Vagina (tissue), 2 donors: Measurements from ENCODE around the gene ANAPC1. TPM values are rescaled to one million over a fixed set of nuclear protein-coding genes. Genes with fewer than 3 reads are reported as not detected.
"Not testable (repeated sequence)": the region's sequence is repeated elsewhere in the genome, so short reads cannot be mapped to it uniquely, and the experiment has no call there.

ENCODE experiments used
- DNase-seq, 2 donors: peaks; one replicate each; pipeline ENCODE4 v3.0.0-alpha.2; 2017; ENCODE audit errors: extremely low spot score in 2 of 2
- H3K27ac ChIP-seq: fragments of 200-600 bp; sonication (generic); one replicate; pipeline ENCODE4 v1.5.1; 2019
- H3K27me3 ChIP-seq: fragments of 200-600 bp; sonication (generic); one replicate; pipeline ENCODE4 v1.5.1; 2019
- H3K36me3 ChIP-seq, 2 donors: fragments of 200-600 bp; sonication (generic); one replicate each; pipeline ENCODE4 v1.5.1; 2017 to 2019
- H3K4me1 ChIP-seq: fragments of 200-600 bp; sonication (generic); one replicate; pipeline ENCODE4 v1.5.1; 2019
- H3K4me3 ChIP-seq, 2 donors: fragments of 200-600 bp; sonication (generic); 1 replicate in 1 of 2; 2 replicates in 1 of 2; pipeline ENCODE4 v1.5.1; 2016 to 2019
- H3K9me3 ChIP-seq: fragments of 200-600 bp; sonication (generic); one replicate; pipeline ENCODE4 v1.5.1; 2019
- POLR2A ChIP-seq, 2 donors: fragments of 450-650 bp; IDR thresholded peaks; one replicate each; pipeline ENCODE4 v1.6.1; 2017; ENCODE audit warnings: antibody characterized with exemption in 2 of 2, mild to moderate bottlenecking in 2 of 2, moderate library complexity in 2 of 2
- POLR2AphosphoS5 ChIP-seq, 2 donors: sonication (generic); formaldehyde crosslinking; IDR thresholded peaks; one replicate each; pipeline ENCODE4 v1.9.0; 2017; ENCODE audit warnings: antibody characterized with exemption in 2 of 2, mild to moderate bottlenecking in 2 of 2, low read depth in 1 of 2; ENCODE audit not compliant: insufficient read depth in 1 of 2
- intact Hi-C: fragments of 100-400 bp; cut with DNase I; formaldehyde crosslinking; loops from one replicate; pipeline ENCODE4 v1.15.1; 2023
- total RNA-seq: library from RNA; depleted of rRNA; stranded (reverse); fragments of >200 nt; gene quantifications from one replicate; pipeline ENCODE4 v1.2.3, GENCODE V29; 2016
- TF ChIP-seq, protein P1 (sequence below), 3 experiments: fragments of 450-650 bp in 2 of 3; fragments of 200-600 bp in 1 of 3; sonication (generic) in 1 of 3; IDR thresholded peaks; one replicate each; pipeline ENCODE4 v1.5.1; 2017 to 2019; ENCODE audit warnings: antibody characterized with exemption in 3 of 3, mild to moderate bottlenecking in 2 of 3, moderate library complexity in 2 of 3

The ANAPC1 gene
- total RNA-seq, 1 donor from 2014 or later: 36.3 TPM

DNA sequence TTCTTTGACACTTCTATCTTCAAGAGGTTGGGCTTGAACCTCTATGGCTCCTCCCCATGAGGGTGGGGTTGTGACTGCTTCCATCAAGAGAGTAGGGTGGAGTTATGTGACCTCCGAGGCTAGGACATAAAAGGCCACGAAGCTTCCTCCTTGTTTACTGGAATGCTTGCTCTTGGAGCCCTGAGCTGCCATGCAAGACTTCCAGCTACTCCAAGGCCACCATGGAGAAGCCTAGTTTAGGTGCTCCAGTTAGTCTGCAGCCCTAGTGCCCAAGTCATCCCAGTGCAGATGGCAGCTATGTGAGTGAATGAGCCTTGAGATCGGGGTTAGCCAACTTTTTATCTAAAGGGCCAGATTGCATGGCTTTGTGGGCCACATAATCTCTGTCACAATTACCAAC lies 12.0 kb upstream of the ANAPC1 start:
- no peak overlapping the region for H3K4me3 ChIP-seq
- H3K9me3 ChIP-seq: no peaks in the 10 kb centered on the region
- peaks cover 20% of the 10 kb centered on the region for H3K4me1 ChIP-seq
- no peaks in the 10 kb centered on the region for H3K27me3 ChIP-seq
- no peak for TF ChIP-seq POLR2A (IDR thresholded peaks at IDR 0.05)
- TF ChIP-seq POLR2AphosphoS5 (IDR thresholded peaks at IDR 0.05; ENCODE audit: insufficient read depth in 1 of 2, low read depth in 1 of 2): no peak
- TF ChIP-seq, protein P1, sequence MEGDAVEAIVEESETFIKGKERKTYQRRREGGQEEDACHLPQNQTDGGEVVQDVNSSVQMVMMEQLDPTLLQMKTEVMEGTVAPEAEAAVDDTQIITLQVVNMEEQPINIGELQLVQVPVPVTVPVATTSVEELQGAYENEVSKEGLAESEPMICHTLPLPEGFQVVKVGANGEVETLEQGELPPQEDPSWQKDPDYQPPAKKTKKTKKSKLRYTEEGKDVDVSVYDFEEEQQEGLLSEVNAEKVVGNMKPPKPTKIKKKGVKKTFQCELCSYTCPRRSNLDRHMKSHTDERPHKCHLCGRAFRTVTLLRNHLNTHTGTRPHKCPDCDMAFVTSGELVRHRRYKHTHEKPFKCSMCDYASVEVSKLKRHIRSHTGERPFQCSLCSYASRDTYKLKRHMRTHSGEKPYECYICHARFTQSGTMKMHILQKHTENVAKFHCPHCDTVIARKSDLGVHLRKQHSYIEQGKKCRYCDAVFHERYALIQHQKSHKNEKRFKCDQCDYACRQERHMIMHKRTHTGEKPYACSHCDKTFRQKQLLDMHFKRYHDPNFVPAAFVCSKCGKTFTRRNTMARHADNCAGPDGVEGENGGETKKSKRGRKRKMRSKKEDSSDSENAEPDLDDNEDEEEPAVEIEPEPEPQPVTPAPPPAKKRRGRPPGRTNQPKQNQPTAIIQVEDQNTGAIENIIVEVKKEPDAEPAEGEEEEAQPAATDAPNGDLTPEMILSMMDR (IDR thresholded peaks at IDR 0.05): no peak
- no peak overlapping the region for H3K27ac ChIP-seq
- intact Hi-C loops: loop anchor here (5.0 kb wide), 1 partner anchor 156 kb away; no protein-coding TSS in a partner anchor
- H3K36me3 ChIP-seq: no peaks in the 10 kb centered on the region
- DNase-seq: no peak

DNA sequence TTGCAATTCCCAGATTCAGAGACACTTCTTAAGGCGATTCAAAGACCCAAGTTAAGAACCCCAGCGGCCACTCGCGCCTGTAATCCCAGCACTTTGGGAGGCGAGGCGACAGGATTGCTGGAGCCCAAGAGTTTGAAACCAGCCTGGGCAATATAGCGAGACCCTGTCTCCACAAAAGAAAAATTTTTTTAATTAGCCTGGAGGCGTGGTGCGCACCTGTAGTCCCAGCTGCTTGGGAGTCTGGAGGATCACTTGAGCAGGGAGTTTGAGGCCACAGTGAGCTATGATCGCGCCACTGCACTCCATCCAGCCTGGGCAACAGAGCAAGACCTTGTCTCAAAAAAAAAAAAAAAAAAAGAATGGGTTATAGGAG lies 585 bp upstream of the ANAPC1 start:
- Histone ChIP-seq H3K27me3 (no peaks in the 10 kb centered on the region), H3K36me3 (no peaks in the 10 kb centered on the region), H3K9me3 (no peaks in the 10 kb centered on the region), H3K27ac (peak overlapping the region; percentile 69), H3K4me1 (peaks cover 17% of the 10 kb centered on the region), H3K4me3 (peak overlapping the region; percentile 79 to 96)
- intact Hi-C loops: no loop called here
- no peak for DNase-seq
- TF ChIP-seq POLR2A (IDR thresholded peaks at IDR 0.05): no peak
- TF ChIP-seq, protein P1 (IDR thresholded peaks at IDR 0.05): no peak
- TF ChIP-seq POLR2AphosphoS5 (IDR thresholded peaks at IDR 0.05; ENCODE audit: insufficient read depth in 1 of 2, low read depth in 1 of 2): no peak

GRCh38 chr2:111872806-111873205 lies 11.2 kb downstream of the ANAPC1 start:
- H3K36me3 ChIP-seq, H3K4me1 ChIP-seq: not testable (repeated sequence)

GRCh38 chr2:111865124-111865523 lies 18.9 kb downstream of the ANAPC1 start:
- H3K4me1 ChIP-seq, DNase-seq, H3K4me3 ChIP-seq, H3K27me3 ChIP-seq, H3K27ac ChIP-seq, intact Hi-C loops, H3K9me3 ChIP-seq, H3K36me3 ChIP-seq: not testable (repeated sequence)

More at GRCh38 chr2:111872806-111873205, 11.2 kb downstream of the ANAPC1 start:
- H3K4me3 ChIP-seq, intact Hi-C loops, H3K27me3 ChIP-seq, H3K27ac ChIP-seq, H3K9me3 ChIP-seq, DNase-seq: not testable (repeated sequence)

GRCh38 chr2:111860005-111860404 lies 24.0 kb downstream of the ANAPC1 start:
- H3K27me3 ChIP-seq, H3K27ac ChIP-seq, H3K4me1 ChIP-seq, intact Hi-C loops, H3K9me3 ChIP-seq, DNase-seq, H3K4me3 ChIP-seq: not testable (repeated sequence)
- peaks cover 0 to 18% of the 10 kb centered on the region in 2 donors for H3K36me3 ChIP-seq

DNA sequence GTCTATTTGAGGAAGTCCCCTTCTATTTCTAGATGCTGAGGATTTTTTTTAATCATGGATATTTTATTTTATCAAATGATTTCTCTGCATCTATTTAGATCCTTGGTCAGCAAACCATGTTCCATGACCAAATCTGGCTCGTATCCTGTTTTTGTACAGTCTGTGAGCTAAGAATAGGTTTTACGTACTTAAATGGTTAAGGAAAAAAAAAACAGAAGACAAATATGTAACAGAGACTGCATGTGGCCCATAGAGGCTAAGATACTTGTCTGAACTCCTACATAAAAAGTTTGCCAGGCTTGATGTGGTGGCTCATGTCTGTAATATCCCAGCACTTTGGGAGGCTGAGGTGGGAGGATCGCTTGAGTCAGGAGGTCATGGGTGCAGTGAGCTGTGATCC lies 31.4 kb downstream of the ANAPC1 start:
- H3K27me3 ChIP-seq, H3K4me3 ChIP-seq, H3K9me3 ChIP-seq, intact Hi-C loops, H3K4me1 ChIP-seq, DNase-seq, H3K27ac ChIP-seq: not testable (repeated sequence)
- peaks cover 0 to 10% of the 10 kb centered on the region in 2 donors for H3K36me3 ChIP-seq

GRCh38 chr2:111850646-111851045 lies 33.3 kb downstream of the ANAPC1 start:
- H3K4me1 ChIP-seq, H3K9me3 ChIP-seq, H3K36me3 ChIP-seq, H3K27ac ChIP-seq, H3K27me3 ChIP-seq, H3K4me3 ChIP-seq, intact Hi-C loops, DNase-seq: not testable (repeated sequence)

- DNase-seq, H3K4me3 ChIP-seq, H3K27me3 ChIP-seq, H3K36me3 ChIP-seq, H3K27ac ChIP-seq, intact Hi-C loops, H3K4me1 ChIP-seq, H3K9me3 ChIP-seq: not testable (repeated sequence)
Measured at GRCh38 chr2:111839625-111840282, 44.2 kb downstream of the ANAPC1 start.

GRCh38 chr2:111838992-111839391 lies 45.0 kb downstream of the ANAPC1 start:
- H3K36me3 ChIP-seq, H3K27ac ChIP-seq, intact Hi-C loops, H3K4me1 ChIP-seq, H3K9me3 ChIP-seq, H3K4me3 ChIP-seq, DNase-seq, H3K27me3 ChIP-seq: not testable (repeated sequence)

DNA sequence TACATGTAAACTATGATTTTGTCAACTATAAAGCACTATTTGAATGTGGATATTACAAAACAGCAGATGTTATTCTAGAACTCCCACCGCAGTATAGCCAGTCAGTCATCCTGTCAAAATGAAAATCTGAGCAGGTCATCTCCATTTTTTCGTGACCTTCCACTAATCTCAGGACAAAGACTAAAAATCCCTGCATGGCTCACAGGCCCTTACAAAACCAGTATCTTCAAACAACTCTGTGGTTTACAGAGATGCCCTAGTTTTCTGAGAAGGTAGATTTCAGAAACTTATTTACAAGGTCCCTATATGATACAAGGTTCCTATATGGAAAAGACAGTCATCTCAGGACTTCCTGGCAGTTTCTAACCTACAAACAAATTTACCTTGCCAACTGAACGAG lies 49.8 kb downstream of the ANAPC1 start:
- H3K36me3 ChIP-seq, H3K9me3 ChIP-seq, H3K4me3 ChIP-seq, intact Hi-C loops, H3K27me3 ChIP-seq, DNase-seq, H3K27ac ChIP-seq, H3K4me1 ChIP-seq: not testable (repeated sequence)

GRCh38 chr2:111830479-111830878 lies 53.5 kb downstream of the ANAPC1 start:
- H3K36me3 ChIP-seq, H3K27ac ChIP-seq, DNase-seq, H3K27me3 ChIP-seq, H3K9me3 ChIP-seq, intact Hi-C loops, H3K4me3 ChIP-seq, H3K4me1 ChIP-seq: not testable (repeated sequence)
